ENCODE results near the gene BACH2.

BACH2 gene

GRCh38 chr6:89992818-89993217, 303.8 kb downstream of the BACH2 start:
- Mint-ChIP-seq H3K27me3 (no peaks in the 10 kb centered on the region), H3K9me3 (no peaks in the 10 kb centered on the region), H3K27ac (no peak overlapping the region), H3K36me3 (ENCODE audit: low read depth) (peaks cover 63% of the 10 kb centered on the region), H3K4me1 (ENCODE audit: low read depth) (peaks cover 97% of the 10 kb centered on the region), H3K4me3 (no peak overlapping the region)

GRCh38 chr6:89989742-89990141, 306.9 kb downstream of the BACH2 start:
- Mint-ChIP-seq H3K9me3 (no peaks in the 10 kb centered on the region), H3K4me3 (peak overlapping the region; percentile 7), H3K27ac (peak overlapping the region; percentile 82), H3K4me1 (ENCODE audit: low read depth) (peaks cover 98% of the 10 kb centered on the region), H3K27me3 (no peaks in the 10 kb centered on the region), H3K36me3 (ENCODE audit: low read depth) (peaks cover 90% of the 10 kb centered on the region)

- peaks cover 91% of the 10 kb centered on the region for H3K4me1 Mint-ChIP-seq (ENCODE audit: low read depth)
- H3K27me3 Mint-ChIP-seq, result no peaks in the 10 kb centered on the region
- peaks cover 88% of the 10 kb centered on the region for H3K36me3 Mint-ChIP-seq (ENCODE audit: low read depth)
- H3K9me3 Mint-ChIP-seq, result no peaks in the 10 kb centered on the region
- H3K27ac Mint-ChIP-seq, result peak overlapping the region; percentile 82
- no peak overlapping the region for H3K4me3 Mint-ChIP-seq
Measured at GRCh38 chr6:89987830-89988229, 308.8 kb downstream of the BACH2 start.

GRCh38 chr6:89987140-89987539, 309.5 kb downstream of the BACH2 start:
- peaks cover 90% of the 10 kb centered on the region for H3K4me1 Mint-ChIP-seq (ENCODE audit: low read depth)
- peaks cover 87% of the 10 kb centered on the region for H3K36me3 Mint-ChIP-seq (ENCODE audit: low read depth)
- H3K9me3 Mint-ChIP-seq, result no peaks in the 10 kb centered on the region
- no peaks in the 10 kb centered on the region for H3K27me3 Mint-ChIP-seq
- no peak overlapping the region for H3K4me3 Mint-ChIP-seq
- H3K27ac Mint-ChIP-seq, result peak overlapping the region; percentile 82

- Mint-ChIP-seq H3K27me3 (no peaks in the 10 kb centered on the region), H3K27ac (peak overlapping the region; percentile 82), H3K36me3 (ENCODE audit: low read depth) (peaks cover 87% of the 10 kb centered on the region), H3K9me3 (no peaks in the 10 kb centered on the region), H3K4me3 (no peak overlapping the region), H3K4me1 (ENCODE audit: low read depth) (peaks cover 90% of the 10 kb centered on the region)
Measured at GRCh38 chr6:89986650-89987074, 310.0 kb downstream of the BACH2 start.

- peaks cover 85% of the 10 kb centered on the region for H3K36me3 Mint-ChIP-seq (ENCODE audit: low read depth)
- H3K27ac Mint-ChIP-seq, result peak overlapping the region; percentile 77
- no peaks in the 10 kb centered on the region for H3K9me3 Mint-ChIP-seq
- peaks cover 88% of the 10 kb centered on the region for H3K4me1 Mint-ChIP-seq (ENCODE audit: low read depth)
- no peak overlapping the region for H3K4me3 Mint-ChIP-seq
- H3K27me3 Mint-ChIP-seq, result no peaks in the 10 kb centered on the region
Measured at GRCh38 chr6:89985751-89986493, 310.7 kb downstream of the BACH2 start.

- H3K4me1 Mint-ChIP-seq (ENCODE audit: low read depth), result peaks cover 81% of the 10 kb centered on the region
- H3K4me3 Mint-ChIP-seq, result no peak overlapping the region
- peak overlapping the region; percentile 77 for H3K27ac Mint-ChIP-seq
- H3K27me3 Mint-ChIP-seq, result no peaks in the 10 kb centered on the region
- no peaks in the 10 kb centered on the region for H3K9me3 Mint-ChIP-seq
- peaks cover 85% of the 10 kb centered on the region for H3K36me3 Mint-ChIP-seq (ENCODE audit: low read depth)
Measured at GRCh38 chr6:89984926-89985750, 311.5 kb downstream of the BACH2 start.

GRCh38 chr6:89980353-89980752, 316.3 kb downstream of the BACH2 start:
- peaks cover 57% of the 10 kb centered on the region for H3K36me3 Mint-ChIP-seq (ENCODE audit: low read depth)
- no peak overlapping the region for H3K27ac Mint-ChIP-seq

GRCh38 chr6:89979481-89980119, 317.0 kb downstream of the BACH2 start:
- Mint-ChIP-seq H3K4me3 (no peak overlapping the region), H3K27me3 (no peaks in the 10 kb centered on the region), H3K4me1 (ENCODE audit: low read depth) (peaks cover 27% of the 10 kb centered on the region), H3K27ac (no peak overlapping the region), H3K9me3 (no peaks in the 10 kb centered on the region), H3K36me3 (ENCODE audit: low read depth) (peaks cover 59% of the 10 kb centered on the region)

More at GRCh38 chr6:89980353-89980752, 316.3 kb downstream of the BACH2 start:
- Mint-ChIP-seq H3K9me3 (no peaks in the 10 kb centered on the region), H3K27me3 (no peaks in the 10 kb centered on the region), H3K4me3 (peak overlapping the region; percentile 14), H3K4me1 (ENCODE audit: low read depth) (peaks cover 34% of the 10 kb centered on the region)

- Mint-ChIP-seq H3K4me3 (no peak overlapping the region), H3K27me3 (no peaks in the 10 kb centered on the region), H3K36me3 (ENCODE audit: low read depth) (peaks cover 62% of the 10 kb centered on the region), H3K27ac (no peak overlapping the region), H3K4me1 (ENCODE audit: low read depth) (peaks cover 21% of the 10 kb centered on the region), H3K9me3 (no peaks in the 10 kb centered on the region)
Measured at GRCh38 chr6:89978749-89979145, 317.9 kb downstream of the BACH2 start.

- H3K27ac Mint-ChIP-seq, result no peak overlapping the region
- no peaks in the 10 kb centered on the region for H3K9me3 Mint-ChIP-seq
- H3K4me3 Mint-ChIP-seq, result no peak overlapping the region
- peaks cover 64% of the 10 kb centered on the region for H3K36me3 Mint-ChIP-seq (ENCODE audit: low read depth)
- H3K4me1 Mint-ChIP-seq (ENCODE audit: low read depth), result peaks cover 18% of the 10 kb centered on the region
- no peaks in the 10 kb centered on the region for H3K27me3 Mint-ChIP-seq
Measured at GRCh38 chr6:89977808-89978748, 318.6 kb downstream of the BACH2 start.

- Mint-ChIP-seq H3K9me3 (no peaks in the 10 kb centered on the region), H3K27me3 (no peaks in the 10 kb centered on the region), H3K27ac (peak overlapping the region; percentile 61), H3K36me3 (ENCODE audit: low read depth) (peaks cover 52% of the 10 kb centered on the region), H3K4me3 (no peak overlapping the region), H3K4me1 (ENCODE audit: low read depth) (peaks cover 6% of the 10 kb centered on the region)
Measured at GRCh38 chr6:89976694-89977020, 320.0 kb downstream of the BACH2 start.

GRCh38 chr6:89975991-89976693, 320.5 kb downstream of the BACH2 start:
- Mint-ChIP-seq H3K27ac (peak overlapping the region; percentile 61), H3K36me3 (ENCODE audit: low read depth) (peaks cover 46% of the 10 kb centered on the region), H3K27me3 (no peaks in the 10 kb centered on the region), H3K4me3 (no peak overlapping the region), H3K9me3 (no peaks in the 10 kb centered on the region), H3K4me1 (ENCODE audit: low read depth) (peaks cover 1% of the 10 kb centered on the region)

GRCh38 chr6:89975366-89975765, 321.3 kb downstream of the BACH2 start:
- Mint-ChIP-seq H3K36me3 (ENCODE audit: low read depth) (peaks cover 40% of the 10 kb centered on the region), H3K9me3 (no peaks in the 10 kb centered on the region), H3K27me3 (no peaks in the 10 kb centered on the region), H3K4me1 (ENCODE audit: low read depth) (no peaks in the 10 kb centered on the region), H3K27ac (no peak overlapping the region), H3K4me3 (no peak overlapping the region)
